ENCODE data around the gene RECQL5.
"Not testable (repeated sequence)": the region's sequence is repeated elsewhere in the genome, so short reads cannot be mapped to it uniquely, and the experiment has no call there.

The RECQL5 gene

GRCh38 chr17:75589919-75590303, 77.0 kb downstream of the RECQL5 start:
- peak; percentile 44 for DNase-seq

- DNase-seq, result peak; percentile 96
Observed at GRCh38 chr17:75589012-75589918, 77.7 kb downstream of the RECQL5 start.

GRCh38 chr17:75588596-75589011, 78.3 kb downstream of the RECQL5 start:
- DNase-seq, result peak; percentile 82

GRCh38 chr17:75587675-75588595, 79.0 kb downstream of the RECQL5 start, which contains the start of gene MYO15B:
TSS of gene MYO15B (plus strand) at chr17:75587800. CDS start at chr17:75588058, 258 bp downstream.
- peak; percentile 68 for DNase-seq

DNA sequence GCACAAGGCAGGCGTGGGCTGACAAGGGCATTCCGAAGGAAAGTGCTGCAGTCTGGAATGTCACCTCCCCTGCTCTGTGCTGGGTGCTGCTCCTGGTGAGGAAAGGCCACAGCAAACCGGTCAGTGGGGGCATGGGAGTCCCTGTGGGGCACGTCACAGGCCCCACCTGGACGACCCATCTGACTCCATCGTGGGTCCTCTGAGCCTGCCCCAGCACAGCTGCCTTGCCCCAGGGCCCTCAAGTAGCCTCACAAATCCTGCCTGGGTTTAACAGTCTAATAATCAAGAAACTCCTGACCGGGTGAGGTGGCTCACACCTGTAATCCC, 82.1 kb downstream of the RECQL5 start:
- DNase-seq, result no peak

GRCh38 chr17:75583197-75583596, 83.8 kb downstream of the RECQL5 start:
- not testable (repeated sequence) for DNase-seq

- DNase-seq, result not testable (repeated sequence)
Observed at GRCh38 chr17:75581121-75581725, 85.7 kb downstream of the RECQL5 start.

All from DMS53 (cell line).